Eye (tissue), 1 donor: ENCODE results near the gene TMED7.

ENCODE experiments used
- DNase-seq: peaks from one replicate; pipeline ENCODE4 v3.0.0-alpha.2; 2015

TMED7 gene

GRCh38 chr5:115579747-115580173 is 46.1 kb downstream of the TMED7 start:
- DNase-seq: no peak

GRCh38 chr5:115579216-115579615 is 46.6 kb downstream of the TMED7 start:
- DNase-seq: no peak

- DNase-seq: no peak
Measured at GRCh38 chr5:115578657-115579056, 47.2 kb downstream of the TMED7 start.

- no peak for DNase-seq
Measured at GRCh38 chr5:115577741-115578140, 48.1 kb downstream of the TMED7 start.

GRCh38 chr5:115577329-115577728 is 48.5 kb downstream of the TMED7 start:
- DNase-seq: no peak

- no peak for DNase-seq
Measured at GRCh38 chr5:115575167-115576070, 50.4 kb downstream of the TMED7 start.

GRCh38 chr5:115573133-115573532 is 52.7 kb downstream of the TMED7 start:
- no peak for DNase-seq

GRCh38 chr5:115571441-115571878 is 54.4 kb downstream of the TMED7 start:
- no peak for DNase-seq

- no peak for DNase-seq
Measured at GRCh38 chr5:115568668-115569067, 57.2 kb downstream of the TMED7 start.

GRCh38 chr5:115565233-115565632 is 60.6 kb downstream of the TMED7 start:
- DNase-seq: no peak
